Body of pancreas (tissue), 4 donors: Measurements from ENCODE around the gene HIPK3.

Experiments
- CTCF ChIP-seq, 7 experiments: fragments of 450-650 bp in 4 of 7; fragments of 200-600 bp in 3 of 7; sonication (generic) in 3 of 7; IDR thresholded peaks; one replicate each; pipeline ENCODE4 v1.5.1; 2016 to 2019; ENCODE audit warnings: antibody characterized with exemption in 7 of 7
- POLR2A ChIP-seq, 3 donors: fragments of 450-650 bp; IDR thresholded peaks; one replicate each; pipeline ENCODE4 v1.6.1; 2016; ENCODE audit warnings: antibody characterized with exemption in 3 of 3, mild to moderate bottlenecking in 2 of 3

- TF ChIP-seq CTCF (IDR thresholded peaks at IDR 0.05) (no peak), POLR2A (IDR thresholded peaks at IDR 0.05) (no peak)
Observed at GRCh38 chr11:33317662-33318061, 60.5 kb downstream of the HIPK3 start.
